ENCODE data around the gene ZC3H8. TPM values are rescaled to one million over a fixed set of nuclear protein-coding genes. Genes with fewer than 3 reads are reported as not detected.

ZC3H8 gene
- total RNA-seq, 1 donor from 2014 or later, result 6.4 TPM

DNA sequence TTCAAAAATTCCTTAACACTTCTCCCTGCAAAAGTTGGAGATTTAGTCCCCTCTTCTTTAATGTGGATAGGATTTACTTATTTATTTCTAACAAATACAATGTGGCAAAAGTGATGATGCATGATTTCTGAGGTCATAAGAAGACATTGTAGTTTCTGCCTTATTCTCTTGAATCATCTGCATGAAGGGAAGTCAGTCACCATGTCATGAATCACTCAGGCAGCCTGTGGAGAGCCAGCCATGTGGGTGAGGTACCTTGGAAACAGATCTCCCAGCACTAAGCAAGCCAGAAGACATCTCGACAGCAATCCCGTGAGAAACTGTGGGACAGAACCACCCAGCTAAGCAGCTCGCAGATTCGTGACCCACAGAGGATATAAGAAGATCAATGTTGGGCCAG is 2.7 kb upstream of the ZC3H8 start:
- TF ChIP-seq, protein P1, sequence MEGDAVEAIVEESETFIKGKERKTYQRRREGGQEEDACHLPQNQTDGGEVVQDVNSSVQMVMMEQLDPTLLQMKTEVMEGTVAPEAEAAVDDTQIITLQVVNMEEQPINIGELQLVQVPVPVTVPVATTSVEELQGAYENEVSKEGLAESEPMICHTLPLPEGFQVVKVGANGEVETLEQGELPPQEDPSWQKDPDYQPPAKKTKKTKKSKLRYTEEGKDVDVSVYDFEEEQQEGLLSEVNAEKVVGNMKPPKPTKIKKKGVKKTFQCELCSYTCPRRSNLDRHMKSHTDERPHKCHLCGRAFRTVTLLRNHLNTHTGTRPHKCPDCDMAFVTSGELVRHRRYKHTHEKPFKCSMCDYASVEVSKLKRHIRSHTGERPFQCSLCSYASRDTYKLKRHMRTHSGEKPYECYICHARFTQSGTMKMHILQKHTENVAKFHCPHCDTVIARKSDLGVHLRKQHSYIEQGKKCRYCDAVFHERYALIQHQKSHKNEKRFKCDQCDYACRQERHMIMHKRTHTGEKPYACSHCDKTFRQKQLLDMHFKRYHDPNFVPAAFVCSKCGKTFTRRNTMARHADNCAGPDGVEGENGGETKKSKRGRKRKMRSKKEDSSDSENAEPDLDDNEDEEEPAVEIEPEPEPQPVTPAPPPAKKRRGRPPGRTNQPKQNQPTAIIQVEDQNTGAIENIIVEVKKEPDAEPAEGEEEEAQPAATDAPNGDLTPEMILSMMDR (IDR thresholded peaks at IDR 0.05), result no peak
- Mint-ChIP-seq H3K27ac (ENCODE audit: unreplicated experiment) (no peak overlapping the region), H3K9me3 (ENCODE audit: low read depth) (peaks cover 1% of the 10 kb centered on the region), H3K27me3 (ENCODE audit: low read depth) (no peaks in the 10 kb centered on the region), H3K4me3 (ENCODE audit: unreplicated experiment) (no peak overlapping the region), H3K4me1 (ENCODE audit: low read depth) (peaks cover 12% of the 10 kb centered on the region), H3K36me3 (ENCODE audit: low read depth) (no peaks in the 10 kb centered on the region)
- no peak for DNase-seq (ENCODE audit: low spot score)

DNA sequence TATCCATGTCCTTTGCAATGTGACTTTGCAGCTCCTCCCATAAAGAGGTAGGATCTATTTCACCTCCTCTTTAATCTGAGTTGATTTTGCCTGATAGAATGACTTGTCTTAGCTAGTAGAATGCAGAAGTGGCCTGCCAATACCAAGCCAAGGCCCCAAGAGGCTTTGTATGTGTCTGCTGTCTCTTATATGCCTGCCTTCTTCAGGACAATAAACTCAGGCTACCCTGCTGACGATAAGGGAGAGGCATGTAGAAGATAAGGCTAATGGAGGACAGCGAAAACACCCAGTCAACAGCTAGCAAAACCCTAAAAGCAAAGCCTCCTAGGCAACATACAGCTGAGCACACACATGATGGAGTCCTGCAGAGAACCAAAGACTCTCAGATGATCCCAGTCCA is 1.8 kb upstream of the ZC3H8 start:
- Mint-ChIP-seq H3K27me3 (ENCODE audit: low read depth) (no peaks in the 10 kb centered on the region), H3K27ac (ENCODE audit: unreplicated experiment) (no peak overlapping the region), H3K36me3 (ENCODE audit: low read depth) (no peaks in the 10 kb centered on the region), H3K9me3 (ENCODE audit: low read depth) (no peaks in the 10 kb centered on the region), H3K4me3 (ENCODE audit: unreplicated experiment) (no peak overlapping the region), H3K4me1 (ENCODE audit: low read depth) (peaks cover 12% of the 10 kb centered on the region)
- TF ChIP-seq, protein P1 (IDR thresholded peaks at IDR 0.05), result no peak
- DNase-seq (ENCODE audit: low spot score), result no peak

DNA sequence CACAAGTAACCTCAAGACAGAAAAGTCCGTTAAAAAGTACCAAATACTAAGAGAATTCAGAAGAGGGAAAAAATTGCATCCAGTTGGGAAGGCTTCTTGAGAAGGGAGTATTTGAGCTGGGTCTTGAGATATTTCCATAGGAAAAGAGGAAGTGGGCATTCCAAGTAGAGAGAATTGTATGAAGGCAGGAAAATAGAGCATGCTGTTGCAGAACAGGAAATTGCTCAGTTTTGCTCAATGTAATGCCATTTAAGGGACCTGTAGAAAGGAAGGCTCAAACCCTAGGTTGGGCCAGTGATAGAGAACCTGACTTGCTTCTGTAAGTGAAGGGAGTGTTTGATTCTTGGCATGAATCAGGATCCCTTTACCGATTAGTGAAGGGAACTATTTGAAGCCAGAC is 1.0 kb upstream of the ZC3H8 start:
- no peaks in the 10 kb centered on the region for H3K36me3 Mint-ChIP-seq (ENCODE audit: low read depth)
- no peak for DNase-seq (ENCODE audit: low spot score)
- no peak overlapping the region for H3K27ac Mint-ChIP-seq (ENCODE audit: unreplicated experiment)
- H3K9me3 Mint-ChIP-seq (ENCODE audit: low read depth), result no peaks in the 10 kb centered on the region
- peaks cover 12% of the 10 kb centered on the region for H3K4me1 Mint-ChIP-seq (ENCODE audit: low read depth)
- peak overlapping the region; percentile 82 for H3K4me3 Mint-ChIP-seq (ENCODE audit: unreplicated experiment)
- TF ChIP-seq, protein P1 (IDR thresholded peaks at IDR 0.05), result no peak
- H3K27me3 Mint-ChIP-seq (ENCODE audit: low read depth), result no peaks in the 10 kb centered on the region

DNA sequence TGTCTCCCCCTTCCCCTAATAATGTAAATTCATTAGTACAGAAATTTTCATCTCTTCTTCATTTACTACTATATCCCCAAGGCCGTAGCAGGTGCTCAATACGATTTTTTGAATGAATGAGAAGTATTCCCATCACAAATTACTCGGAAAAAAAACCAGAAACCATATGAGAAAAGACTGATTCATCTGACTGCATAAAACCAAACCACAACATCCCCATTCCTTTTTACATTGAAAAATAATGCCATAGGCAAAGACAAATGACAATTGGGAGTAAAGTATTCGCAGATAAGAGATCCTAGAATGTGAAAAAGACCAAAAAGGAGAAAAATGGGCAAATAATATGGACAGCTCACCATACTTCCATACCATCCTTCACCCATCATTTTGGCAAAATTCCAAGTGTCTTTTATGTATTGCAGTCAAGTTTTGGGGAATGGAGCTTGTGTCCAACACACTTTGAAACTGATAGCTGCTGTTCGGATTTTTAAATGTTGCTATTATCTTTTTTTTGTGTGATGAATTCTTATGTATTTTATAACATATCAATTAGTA is 1.5 kb downstream of the ZC3H8 start:
- peaks cover 7% of the 10 kb centered on the region for H3K4me1 Mint-ChIP-seq (ENCODE audit: low read depth)
- peaks cover 2% of the 10 kb centered on the region for H3K36me3 Mint-ChIP-seq (ENCODE audit: low read depth)
- no peak overlapping the region for H3K4me3 Mint-ChIP-seq (ENCODE audit: unreplicated experiment)
- no peak overlapping the region for H3K27ac Mint-ChIP-seq (ENCODE audit: unreplicated experiment)
- no peaks in the 10 kb centered on the region for H3K9me3 Mint-ChIP-seq (ENCODE audit: low read depth)
- DNase-seq (ENCODE audit: low spot score), result no peak
- TF ChIP-seq, protein P1 (IDR thresholded peaks at IDR 0.05), result no peak
- H3K27me3 Mint-ChIP-seq (ENCODE audit: low read depth), result no peaks in the 10 kb centered on the region

DNA sequence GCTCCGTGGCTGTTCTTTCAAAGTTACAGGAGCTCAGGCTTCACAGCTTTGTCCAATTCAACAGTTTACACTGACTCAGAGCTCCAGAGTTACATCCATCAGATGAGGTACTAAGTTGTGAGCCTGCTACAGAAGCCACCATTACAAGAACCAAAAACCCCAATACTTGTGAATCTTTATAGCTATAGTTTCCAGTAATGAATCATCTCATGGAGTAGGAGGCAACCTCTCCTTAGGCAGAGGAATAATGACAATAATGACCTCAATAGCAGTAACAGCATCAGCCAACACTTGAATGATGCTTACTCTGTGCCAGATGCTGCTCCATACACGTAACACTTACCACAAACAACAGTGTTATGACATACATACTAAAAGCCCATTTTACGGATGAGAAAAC is 3.6 kb downstream of the ZC3H8 start:
- no peak overlapping the region for H3K4me3 Mint-ChIP-seq (ENCODE audit: unreplicated experiment)
- H3K27me3 Mint-ChIP-seq (ENCODE audit: low read depth), result no peaks in the 10 kb centered on the region
- peaks cover 2% of the 10 kb centered on the region for H3K9me3 Mint-ChIP-seq (ENCODE audit: low read depth)
- peaks cover 6% of the 10 kb centered on the region for H3K36me3 Mint-ChIP-seq (ENCODE audit: low read depth)
- H3K27ac Mint-ChIP-seq (ENCODE audit: unreplicated experiment), result no peak overlapping the region
- peaks cover 7% of the 10 kb centered on the region for H3K4me1 Mint-ChIP-seq (ENCODE audit: low read depth)
- DNase-seq (ENCODE audit: low spot score), result no peak
- TF ChIP-seq, protein P1 (IDR thresholded peaks at IDR 0.05), result no peak
